ENCODE results near the gene KDM2B.

KDM2B gene

DNA sequence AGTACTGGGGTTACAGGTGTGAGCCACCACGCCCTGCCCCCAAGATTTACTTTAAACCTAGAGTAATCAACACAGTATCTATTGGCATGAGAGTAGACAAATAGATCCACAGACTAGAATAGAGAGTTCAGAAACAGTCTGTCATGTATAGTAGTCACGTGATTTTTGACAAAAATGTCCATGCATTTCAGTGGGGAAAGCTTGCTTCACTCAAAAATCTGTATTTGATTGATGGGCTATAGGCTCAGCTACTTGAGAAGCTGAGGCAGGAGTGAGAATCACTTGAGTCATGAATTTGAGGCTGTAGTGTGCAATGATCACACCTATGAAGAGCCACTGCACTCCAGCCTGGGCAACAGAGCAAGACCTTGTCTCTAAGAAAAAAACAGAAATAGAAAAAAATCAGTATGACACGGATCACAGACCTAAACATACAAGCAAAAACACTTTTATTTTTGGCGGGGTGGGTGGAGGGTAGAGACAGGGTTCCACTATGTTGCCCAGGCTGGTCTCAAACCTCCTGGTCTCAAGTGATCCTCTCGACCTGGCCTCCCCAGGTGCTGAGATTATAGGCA is 37.9 kb upstream of the KDM2B start:
- no peak for DNase-seq (ENCODE audit: low read depth)
- TF ChIP-seq CTCF (conservative IDR thresholded peaks at IDR 0.05; ENCODE audit: low read depth, low read length) = no peak

DNA sequence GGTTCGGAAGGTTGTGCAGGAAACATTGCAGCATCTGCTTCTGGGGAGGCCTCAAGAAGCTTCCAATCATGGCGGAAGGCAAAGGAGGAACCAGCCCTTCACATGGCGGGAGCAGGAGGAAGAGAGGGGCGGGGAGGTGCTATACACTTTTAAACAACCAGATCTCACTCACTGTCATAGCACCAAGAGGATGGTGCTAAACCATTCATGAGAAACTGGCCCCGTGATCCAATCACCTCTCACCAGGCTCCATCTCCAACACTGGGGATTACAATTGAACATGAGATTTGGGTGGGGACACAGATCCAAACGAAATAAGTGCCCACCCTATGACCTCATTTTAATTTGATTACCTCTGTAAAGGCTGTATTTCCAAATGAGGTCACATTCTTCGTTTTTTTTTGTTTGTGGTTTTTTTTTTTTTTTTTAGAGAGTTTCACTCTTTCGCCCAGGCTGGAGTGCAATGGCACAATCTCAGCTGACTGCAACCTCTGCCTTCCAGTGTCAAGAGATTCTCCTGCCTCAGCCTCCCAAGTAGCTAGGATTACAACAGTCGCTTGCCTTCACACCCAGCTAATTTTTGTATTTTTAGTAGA is 34.1 kb upstream of the KDM2B start:
- TF ChIP-seq CTCF (conservative IDR thresholded peaks at IDR 0.05; ENCODE audit: low read depth, low read length) = no peak
- no peak for DNase-seq (ENCODE audit: low read depth)

More for the DNA sequence above, 37.9 kb upstream of the KDM2B start:
- no peak overlapping the region for H3K4me3 ChIP-seq (ENCODE audit: low read length)

DNA sequence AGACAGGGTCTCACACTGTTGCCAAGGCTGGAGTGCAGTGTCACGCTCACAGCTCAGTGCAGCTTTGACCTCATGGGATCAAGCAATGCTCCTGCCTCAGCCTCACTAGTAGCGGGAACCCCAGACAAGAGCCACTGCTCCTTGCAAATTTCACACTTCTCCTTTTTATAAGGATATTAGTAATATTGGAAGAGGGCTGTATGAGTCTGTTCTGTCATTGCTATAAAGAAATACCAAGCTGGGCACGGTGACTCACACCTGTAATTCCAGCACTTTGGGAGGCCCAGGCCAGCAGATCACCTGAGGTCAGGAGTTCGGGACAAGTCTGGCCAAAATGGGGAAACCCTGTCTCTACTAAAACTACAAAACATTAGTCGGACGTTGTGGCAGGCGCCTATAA is 32.6 kb upstream of the KDM2B start:
- TF ChIP-seq CTCF (conservative IDR thresholded peaks at IDR 0.05; ENCODE audit: low read depth, low read length) = no peak
- no peak overlapping the region for H3K4me3 ChIP-seq (ENCODE audit: low read length)
- no peak for DNase-seq (ENCODE audit: low read depth)

More for the DNA sequence above, 34.1 kb upstream of the KDM2B start:
- H3K4me3 ChIP-seq (ENCODE audit: low read length) = no peak overlapping the region

- TF ChIP-seq CTCF (conservative IDR thresholded peaks at IDR 0.05; ENCODE audit: low read depth, low read length) = no peak
- no peak for DNase-seq (ENCODE audit: low read depth)
- no peak overlapping the region for H3K4me3 ChIP-seq (ENCODE audit: low read length)
These were observed 30.5 kb upstream of the KDM2B start for GRCh38 chr12:121611306-121611705.

- no peak for TF ChIP-seq CTCF (conservative IDR thresholded peaks at IDR 0.05; ENCODE audit: low read depth, low read length)
- DNase-seq (ENCODE audit: low read depth) = peak; percentile 80
- no peak overlapping the region for H3K4me3 ChIP-seq (ENCODE audit: low read length)
These were observed 29.7 kb upstream of the KDM2B start for GRCh38 chr12:121610239-121611149.

GRCh38 chr12:121608301-121608700 is 27.5 kb upstream of the KDM2B start:
- no peak overlapping the region for H3K4me3 ChIP-seq (ENCODE audit: low read length)
- DNase-seq (ENCODE audit: low read depth) = no peak
- no peak for TF ChIP-seq CTCF (conservative IDR thresholded peaks at IDR 0.05; ENCODE audit: low read depth, low read length)
